Daoy (cell line): Measurements from ENCODE around the gene SEL1L. TPM values are rescaled to one million over a fixed set of nuclear protein-coding genes. Genes with fewer than 3 reads are reported as not detected.

Source experiments
- total RNA-seq: library from RNA; depleted of rRNA; stranded (reverse); fragments of >200 nt; shearing (Covaris generic); gene quantifications from 2 replicates; pipeline ENCODE4 v1.2.3, GENCODE V29; 2014; rRNA removed

The SEL1L gene
- total RNA-seq, 1 experiment from 2014 or later, result 32.7 TPM

Other genes starting within 250 kb of the SEL1L start
- gene STON2, start 133.5 kb downstream of the SEL1L start, total RNA-seq, result 7.8 and 10.5 TPM in 2 replicates